NT2/D1 (cell line): ENCODE measurements around the gene PKNOX2.

Source experiments
- SUZ12 ChIP-seq: IDR thresholded peaks from 2 replicates; pipeline ENCODE4 v1.6.1; 2011; ENCODE audit not compliant: insufficient read length, insufficient read depth; ENCODE audit errors: extremely low read depth
- YY1 ChIP-seq: IDR thresholded peaks from 2 replicates; pipeline ENCODE4 v1.6.1; 2011; ENCODE audit not compliant: insufficient read length, insufficient read depth
- ZNF274 ChIP-seq: IDR thresholded peaks from 2 replicates; pipeline ENCODE4 v1.6.1; 2011; ENCODE audit warnings: mild to moderate bottlenecking, low read depth, low read length

DNA sequence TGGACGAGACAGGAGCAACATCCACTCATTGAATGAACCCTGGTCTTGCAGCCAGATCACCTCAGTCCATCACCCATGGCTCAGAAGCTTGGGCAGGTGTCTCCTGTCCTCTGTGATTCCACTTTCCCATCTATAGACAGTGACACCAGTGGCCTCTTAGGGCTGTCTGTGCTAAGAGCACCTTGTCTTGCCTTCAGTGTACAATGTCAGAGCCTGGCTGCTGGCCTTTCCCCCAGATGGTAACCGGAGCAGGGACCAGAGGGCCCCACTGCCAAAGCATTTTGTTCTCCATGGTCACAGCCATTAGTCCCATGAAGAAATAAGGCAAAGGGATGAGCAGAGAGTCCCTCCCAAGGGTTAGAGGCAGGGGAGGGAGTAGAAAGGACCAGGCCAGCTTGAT is 35.4 kb downstream of the PKNOX2 start:
- no peak for TF ChIP-seq ZNF274
- TF ChIP-seq SUZ12: no peak
- TF ChIP-seq YY1: no peak
